ENCODE results near the gene SAFB. TPM values are rescaled to one million over a fixed set of nuclear protein-coding genes. Genes with fewer than 3 reads are reported as not detected.

SAFB gene
- total RNA-seq, 1 experiment from 2014 or later, result 25.0 TPM

Small RNA genes lying within 50 kb of the gene (small RNA-seq; reads per million reads assigned to genes)
- 0 to 0.18 reads per million in 2 experiments for gene SNRPEP4

Other genes with a start within 250 kb of the SAFB start
- not detected in 2 replicates for gene ZNRF4, start 167.7 kb upstream of the SAFB start, total RNA-seq (2014; rRNA removed; shearing (Covaris generic))
- not detected in 2 replicates for gene TINCR, start 55.1 kb upstream of the SAFB start, total RNA-seq (2014; rRNA removed; shearing (Covaris generic))
- gene SAFB2, start 307 bp upstream of the SAFB start, total RNA-seq (2014; rRNA removed; shearing (Covaris generic)), result 12.8 and 16.8 TPM in 2 replicates
- gene MICOS13, start 57.4 kb downstream of the SAFB start, total RNA-seq (2014; rRNA removed; shearing (Covaris generic)), result 31.4 and 35.8 TPM in 2 replicates
- 2.3 and 3.5 TPM in 2 replicates for gene HSD11B1L, start 57.9 kb downstream of the SAFB start, total RNA-seq (2014; rRNA removed; shearing (Covaris generic))
- gene RPL36, start 67.2 kb downstream of the SAFB start, total RNA-seq (2014; rRNA removed; shearing (Covaris generic)), result 867 and 1,017 TPM in 2 replicates
- 134 and 151 TPM in 2 replicates for gene LONP1, start 97.1 kb downstream of the SAFB start, total RNA-seq (2014; rRNA removed; shearing (Covaris generic))
- gene CATSPERD, start 97.6 kb downstream of the SAFB start, total RNA-seq (2014; rRNA removed; shearing (Covaris generic)), result not detected in 2 replicates
- gene PRR22, start 161.7 kb downstream of the SAFB start, total RNA-seq (2014; rRNA removed; shearing (Covaris generic)), result 1.2 and 1.3 TPM in 2 replicates
- 36.4 and 39.9 TPM in 2 replicates for gene DUS3L, start 168.1 kb downstream of the SAFB start, total RNA-seq (2014; rRNA removed; shearing (Covaris generic))
- gene NRTN, start 182.0 kb downstream of the SAFB start, total RNA-seq (2014; rRNA removed; shearing (Covaris generic)), result 0.32 and 1.0 TPM in 2 replicates
- not detected in 2 replicates for gene FUT6, start 216.6 kb downstream of the SAFB start, total RNA-seq (2014; rRNA removed; shearing (Covaris generic))
- not detected in 2 replicates for gene FUT3, start 228.4 kb downstream of the SAFB start, total RNA-seq (2014; rRNA removed; shearing (Covaris generic))
- not detected in 2 replicates for gene FUT5, start 247.5 kb downstream of the SAFB start, total RNA-seq (2014; rRNA removed; shearing (Covaris generic))

Data from NCI-H460 (cell line).